Stimulated activated memory B cell treated with anti-CD40 and anti-IgM and Interleukin-4, amounts not matched to agents 10 μg/mL and 1 μg/mL and 100 μg/mL, for 72 hours (primary cell): ENCODE measurements around the gene PHOX2A.

Source experiments
- ATAC-seq: fragments of 150-1000 bp; cut with Tn5 transposase; 2 replicates; pipeline ENCODE4 v1.10.0; 2021
- H3K27ac Mint-ChIP-seq: one replicate; pipeline ENCODE4 v1.8.0; 2022; ENCODE audit warnings: mild to moderate bottlenecking, mixed read lengths
- H3K27me3 Mint-ChIP-seq: one replicate; pipeline ENCODE4 v1.8.0; 2022; ENCODE audit warnings: mixed read lengths
- H3K36me3 Mint-ChIP-seq: one replicate; pipeline ENCODE4 v1.8.0; 2022; ENCODE audit warnings: mixed read lengths
- H3K4me1 Mint-ChIP-seq: one replicate; pipeline ENCODE4 v1.8.0; 2022; ENCODE audit warnings: mixed read lengths
- H3K4me3 Mint-ChIP-seq: one replicate; pipeline ENCODE4 v1.8.0; 2022; ENCODE audit warnings: mild to moderate bottlenecking, moderate library complexity, mixed read lengths
- H3K9me3 Mint-ChIP-seq: one replicate; pipeline ENCODE4 v1.8.0; 2022; ENCODE audit warnings: mixed read lengths

The PHOX2A gene

GRCh38 chr11:72259490-72259889, 15.5 kb upstream of the PHOX2A start:
- Mint-ChIP-seq H3K4me1 (peaks cover 8% of the 10 kb centered on the region), H3K4me3 (no peak overlapping the region), H3K9me3 (no peaks in the 10 kb centered on the region), H3K27me3 (peaks cover 42% of the 10 kb centered on the region), H3K36me3 (no peaks in the 10 kb centered on the region), H3K27ac (no peak overlapping the region)
- ATAC-seq = no peak

- Mint-ChIP-seq H3K4me3 (no peak overlapping the region), H3K4me1 (peaks cover 11% of the 10 kb centered on the region), H3K36me3 (no peaks in the 10 kb centered on the region)
Observed at GRCh38 chr11:72257570-72257969, 13.6 kb upstream of the PHOX2A start.

GRCh38 chr11:72254299-72254993, 10.5 kb upstream of the PHOX2A start:
- Mint-ChIP-seq H3K27me3 (peaks cover 41% of the 10 kb centered on the region), H3K9me3 (no peaks in the 10 kb centered on the region), H3K36me3 (no peaks in the 10 kb centered on the region), H3K4me1 (peaks cover 17% of the 10 kb centered on the region), H3K27ac (no peak overlapping the region), H3K4me3 (no peak overlapping the region)
- ATAC-seq = peak; percentile 46

More at GRCh38 chr11:72257570-72257969, 13.6 kb upstream of the PHOX2A start:
- no peaks in the 10 kb centered on the region for H3K9me3 Mint-ChIP-seq
- ATAC-seq = no peak
- H3K27me3 Mint-ChIP-seq = peaks cover 37% of the 10 kb centered on the region
- H3K27ac Mint-ChIP-seq = no peak overlapping the region

GRCh38 chr11:72253392-72253791, 9.4 kb upstream of the PHOX2A start:
- Mint-ChIP-seq H3K27ac (no peak overlapping the region), H3K4me3 (no peak overlapping the region), H3K36me3 (no peaks in the 10 kb centered on the region), H3K27me3 (peaks cover 43% of the 10 kb centered on the region), H3K4me1 (peaks cover 17% of the 10 kb centered on the region), H3K9me3 (no peaks in the 10 kb centered on the region)
- no peak for ATAC-seq

GRCh38 chr11:72251614-72252013, 7.6 kb upstream of the PHOX2A start:
- peaks cover 17% of the 10 kb centered on the region for H3K4me1 Mint-ChIP-seq
- no peaks in the 10 kb centered on the region for H3K9me3 Mint-ChIP-seq
- no peak overlapping the region for H3K4me3 Mint-ChIP-seq
- peaks cover 43% of the 10 kb centered on the region for H3K27me3 Mint-ChIP-seq
- no peak overlapping the region for H3K27ac Mint-ChIP-seq
- H3K36me3 Mint-ChIP-seq = no peaks in the 10 kb centered on the region
- ATAC-seq = peak; percentile 37

- Mint-ChIP-seq H3K4me1 (peaks cover 17% of the 10 kb centered on the region), H3K9me3 (no peaks in the 10 kb centered on the region), H3K27me3 (peaks cover 43% of the 10 kb centered on the region), H3K36me3 (no peaks in the 10 kb centered on the region), H3K27ac (no peak overlapping the region), H3K4me3 (no peak overlapping the region)
- ATAC-seq = no peak
Observed at GRCh38 chr11:72250661-72251464, 6.9 kb upstream of the PHOX2A start.

- H3K4me3 Mint-ChIP-seq = no peak overlapping the region
- H3K27me3 Mint-ChIP-seq = peaks cover 43% of the 10 kb centered on the region
- no peak for ATAC-seq
- no peaks in the 10 kb centered on the region for H3K36me3 Mint-ChIP-seq
- peaks cover 15% of the 10 kb centered on the region for H3K4me1 Mint-ChIP-seq
- no peak overlapping the region for H3K27ac Mint-ChIP-seq
- no peaks in the 10 kb centered on the region for H3K9me3 Mint-ChIP-seq
Observed at GRCh38 chr11:72249961-72250360, 6.0 kb upstream of the PHOX2A start.

- Mint-ChIP-seq H3K27me3 (peaks cover 40% of the 10 kb centered on the region), H3K9me3 (peaks cover 4% of the 10 kb centered on the region), H3K4me3 (no peak overlapping the region), H3K27ac (no peak overlapping the region), H3K36me3 (no peaks in the 10 kb centered on the region), H3K4me1 (peaks cover 19% of the 10 kb centered on the region)
- no peak for ATAC-seq
Observed at GRCh38 chr11:72247584-72247983, 3.6 kb upstream of the PHOX2A start.

GRCh38 chr11:72245263-72245816, 1.4 kb upstream of the PHOX2A start:
- Mint-ChIP-seq H3K4me1 (peaks cover 35% of the 10 kb centered on the region), H3K9me3 (peaks cover 4% of the 10 kb centered on the region), H3K4me3 (no peak overlapping the region), H3K27me3 (peaks cover 43% of the 10 kb centered on the region), H3K27ac (no peak overlapping the region), H3K36me3 (no peaks in the 10 kb centered on the region)
- ATAC-seq = no peak

- H3K9me3 Mint-ChIP-seq = peaks cover 4% of the 10 kb centered on the region
- H3K36me3 Mint-ChIP-seq = no peaks in the 10 kb centered on the region
- H3K4me3 Mint-ChIP-seq = no peak overlapping the region
- H3K27ac Mint-ChIP-seq = no peak overlapping the region
- H3K4me1 Mint-ChIP-seq = peaks cover 38% of the 10 kb centered on the region
- H3K27me3 Mint-ChIP-seq = peaks cover 43% of the 10 kb centered on the region
- ATAC-seq = no peak
Observed at GRCh38 chr11:72244361-72245262, 636 bp upstream of the PHOX2A start.

- Mint-ChIP-seq H3K27ac (no peak overlapping the region), H3K9me3 (peaks cover 4% of the 10 kb centered on the region), H3K4me3 (no peak overlapping the region), H3K27me3 (peaks cover 47% of the 10 kb centered on the region), H3K36me3 (no peaks in the 10 kb centered on the region), H3K4me1 (peaks cover 47% of the 10 kb centered on the region)
- no peak for ATAC-seq
Observed at GRCh38 chr11:72243173-72244059, 560 bp downstream of the PHOX2A start.

GRCh38 chr11:72242141-72242540, 1.8 kb downstream of the PHOX2A start:
- no peak overlapping the region for H3K4me3 Mint-ChIP-seq
- peaks cover 4% of the 10 kb centered on the region for H3K9me3 Mint-ChIP-seq
- peaks cover 47% of the 10 kb centered on the region for H3K4me1 Mint-ChIP-seq
- no peak for ATAC-seq
- peaks cover 2% of the 10 kb centered on the region for H3K36me3 Mint-ChIP-seq
- no peak overlapping the region for H3K27ac Mint-ChIP-seq
- H3K27me3 Mint-ChIP-seq = peaks cover 47% of the 10 kb centered on the region

GRCh38 chr11:72241291-72241781, 2.6 kb downstream of the PHOX2A start:
- Mint-ChIP-seq H3K4me1 (peaks cover 47% of the 10 kb centered on the region), H3K36me3 (peaks cover 9% of the 10 kb centered on the region), H3K27me3 (peaks cover 47% of the 10 kb centered on the region), H3K9me3 (peaks cover 4% of the 10 kb centered on the region), H3K27ac (no peak overlapping the region), H3K4me3 (no peak overlapping the region)
- no peak for ATAC-seq
